HTR-8/SVneo (cell line): ENCODE data around the gene GMCL1.

Experiments used
- DNase-seq: peaks from one replicate; pipeline ENCODE4 v3.0.0; 2011; ENCODE audit warnings: low spot score, mixed read lengths; ENCODE audit not compliant: insufficient read length
- FAIRE-seq: peaks from 2 replicates; lab custom pipeline; 2011; peaks lifted over from hg19 to GRCh38; lab: Jason Lieb, UNC

The GMCL1 gene

GRCh38 chr2:69917852-69918251 is 88.4 kb downstream of the GMCL1 start:
- no peak for FAIRE-seq
- DNase-seq: peak; percentile 27

GRCh38 chr2:69918401-69918800 is 88.9 kb downstream of the GMCL1 start:
- no peak for FAIRE-seq
- no peak for DNase-seq

- DNase-seq: no peak
- FAIRE-seq: no peak
Observed at GRCh38 chr2:69923116-69923515, 93.7 kb downstream of the GMCL1 start.

GRCh38 chr2:69926849-69927515 is 97.5 kb downstream of the GMCL1 start:
- FAIRE-seq (no peak), DNase-seq (no peak)
